Measurements from ENCODE around the gene COX4I2. TPM values are rescaled to one million over a fixed set of nuclear protein-coding genes. Genes with fewer than 3 reads are reported as not detected.

COX4I2 gene
- total RNA-seq, 1 experiment from 2014 or later: not detected

DNA sequence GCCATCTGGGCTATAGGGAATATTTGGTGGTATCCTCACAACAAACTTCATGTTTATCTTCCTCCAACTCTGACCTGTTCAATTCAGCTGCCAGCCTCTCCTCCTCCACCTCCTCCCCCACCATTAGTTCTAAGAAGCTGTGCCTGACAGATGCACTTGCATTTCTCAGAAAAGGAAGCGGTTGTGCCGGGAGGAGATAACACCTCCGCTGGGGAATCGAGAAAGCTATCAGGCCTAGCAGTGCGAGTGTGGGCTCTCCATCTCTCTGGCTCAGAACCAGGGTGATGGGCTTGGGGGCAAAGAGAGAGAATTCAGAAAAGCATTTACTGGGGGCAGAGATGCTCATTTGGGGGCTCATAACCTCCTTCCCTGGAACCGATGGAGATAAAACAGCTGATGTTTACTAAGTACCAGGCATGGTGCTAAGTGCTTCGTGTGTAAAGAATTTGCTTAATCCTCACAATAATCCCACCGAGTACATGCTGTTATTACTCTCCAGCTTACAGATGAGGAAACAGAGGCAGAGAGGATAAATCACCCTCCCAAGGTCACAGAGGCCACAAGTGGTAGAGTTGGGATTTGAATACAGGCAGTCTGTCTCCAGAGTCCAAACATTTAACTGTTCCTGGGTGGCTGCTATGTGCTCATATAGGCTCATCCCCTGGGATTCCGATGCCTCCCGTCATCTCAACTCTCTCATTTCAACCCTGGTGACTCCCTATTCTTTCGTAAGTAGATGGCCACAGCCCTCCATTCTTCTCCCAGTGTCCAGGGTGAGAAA lies 38.3 kb downstream of the COX4I2 start:
- peak; percentile 51 for DNase-seq (ENCODE audit: low read depth)

- DNase-seq (ENCODE audit: low read depth): no peak
These were observed 38.9 kb downstream of the COX4I2 start for GRCh38 chr20:31676609-31676989.

DNA sequence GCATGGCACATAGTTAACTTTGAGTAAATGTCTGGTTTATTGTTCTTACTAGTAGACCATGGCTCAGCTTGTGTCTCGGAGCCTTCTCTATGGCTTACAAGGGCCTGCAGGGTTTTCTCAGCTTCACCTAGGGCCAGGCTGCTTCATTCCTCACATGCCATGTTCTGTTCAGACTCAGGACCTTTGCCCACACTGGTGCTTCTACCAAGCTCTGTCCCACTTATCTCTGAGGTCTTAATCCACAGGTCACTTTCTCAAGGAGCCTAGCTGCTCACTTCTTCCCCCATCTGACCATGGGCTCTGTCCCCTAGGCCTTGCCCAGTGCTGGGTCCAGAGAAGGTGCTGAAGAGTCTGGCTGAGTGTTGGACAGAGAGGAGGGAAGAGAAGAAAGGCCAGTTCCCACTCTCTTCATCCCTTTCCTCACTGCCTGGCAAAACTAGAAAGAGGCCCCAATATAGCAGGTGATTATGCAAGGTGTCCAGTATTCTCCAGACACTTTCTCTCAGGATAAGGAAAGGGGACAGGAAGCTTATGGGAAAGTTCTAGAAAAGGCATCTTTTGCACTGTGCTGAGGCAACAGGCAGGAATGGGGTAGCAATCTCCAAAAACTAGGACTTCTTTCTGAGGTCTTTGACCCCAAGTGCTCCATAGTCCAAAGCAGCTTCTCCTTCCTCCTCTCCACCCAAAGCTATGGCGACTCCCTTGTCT lies 40.0 kb downstream of the COX4I2 start:
- no peak for DNase-seq (ENCODE audit: low read depth)

- DNase-seq (ENCODE audit: low read depth): peak; percentile 78
These were observed 41.0 kb downstream of the COX4I2 start for GRCh38 chr20:31678389-31679356.

- DNase-seq (ENCODE audit: low read depth): no peak
These were observed 41.9 kb downstream of the COX4I2 start for GRCh38 chr20:31679357-31680285.

- DNase-seq (ENCODE audit: low read depth): no peak
These were observed 42.8 kb downstream of the COX4I2 start for GRCh38 chr20:31680286-31681127.

- peak; percentile 71 for DNase-seq (ENCODE audit: low read depth)
These were observed 43.5 kb downstream of the COX4I2 start for GRCh38 chr20:31681128-31681727.

- DNase-seq (ENCODE audit: low read depth): no peak
These were observed 44.1 kb downstream of the COX4I2 start for GRCh38 chr20:31681769-31682168.

- DNase-seq (ENCODE audit: low read depth): no peak
These were observed 44.6 kb downstream of the COX4I2 start for GRCh38 chr20:31682352-31682751.

- DNase-seq (ENCODE audit: low read depth): no peak
These were observed 45.2 kb downstream of the COX4I2 start for GRCh38 chr20:31682927-31683326.

GRCh38 chr20:31684153-31685015 lies 46.7 kb downstream of the COX4I2 start:
- DNase-seq (ENCODE audit: low read depth): no peak

- no peak for DNase-seq (ENCODE audit: low read depth)
These were observed 48.3 kb downstream of the COX4I2 start for GRCh38 chr20:31685853-31686643.

- no peak for DNase-seq (ENCODE audit: low read depth)
These were observed 50.1 kb downstream of the COX4I2 start for GRCh38 chr20:31687777-31688176.

DNA sequence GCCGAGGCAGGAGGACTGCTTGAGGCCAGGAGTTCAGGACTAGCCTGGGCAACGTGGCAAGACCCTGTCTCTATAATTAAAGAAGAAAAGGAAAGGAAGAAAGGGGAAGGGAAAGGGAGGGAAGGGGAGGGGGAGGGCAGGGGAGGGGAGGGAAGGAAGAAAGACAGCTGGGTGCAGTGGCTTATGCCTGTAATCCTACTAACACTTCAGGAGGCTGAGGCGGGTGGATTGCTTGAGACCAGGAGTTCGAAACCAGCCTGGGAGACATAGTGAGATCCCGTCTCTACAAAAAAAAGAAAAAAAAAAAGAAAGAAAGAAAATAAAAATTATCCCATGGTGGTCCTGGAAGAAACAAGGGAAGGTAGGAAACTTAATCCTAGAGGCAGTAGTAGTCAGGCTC lies 51.4 kb downstream of the COX4I2 start:
- no peak for DNase-seq (ENCODE audit: low read depth)

GRCh38 chr20:31690124-31690666 lies 52.5 kb downstream of the COX4I2 start:
- no peak for DNase-seq (ENCODE audit: low read depth)

- peak; percentile 76 for DNase-seq (ENCODE audit: low read depth)
These were observed 54.0 kb downstream of the COX4I2 start for GRCh38 chr20:31691646-31692275.

DNA sequence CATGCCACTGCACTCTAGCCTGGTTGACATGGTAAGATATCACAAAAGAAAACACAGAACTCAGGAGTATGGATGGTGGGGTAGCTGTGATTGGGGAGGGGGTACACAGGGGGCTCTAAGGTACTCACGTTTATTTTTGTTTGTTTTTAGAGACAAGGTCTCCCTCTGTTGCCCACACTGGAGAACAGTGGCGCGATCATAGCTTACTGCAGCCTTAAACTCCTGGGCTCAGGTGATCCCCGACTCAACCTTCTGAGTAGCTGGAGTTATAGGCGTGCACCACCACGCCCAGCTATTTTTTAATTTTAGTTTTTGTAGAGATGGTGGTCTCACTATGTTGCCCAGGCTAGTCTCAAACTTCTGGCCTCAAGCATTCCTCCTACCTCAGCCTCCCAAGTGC lies 55.7 kb downstream of the COX4I2 start:
- DNase-seq (ENCODE audit: low read depth): no peak
